Stimulated activated CD4-positive, alpha-beta T cell treated with anti-CD3 and anti-CD28 coated beads, Interleukin-15, amount 100 ng/mL, for 1 hour (primary cell): Measurements from ENCODE around the gene TXNDC8.
A peak's percentile ranks its signal among the peaks of the same experiment; 100 is the strongest.

Source experiments
- DNase-seq, 2 donors: peaks; one replicate each; pipeline ENCODE4 v3.0.0-alpha.2; 2020; ENCODE audit warnings: low read depth in 1 of 2, low spot score in 1 of 2

The TXNDC8 gene

GRCh38 chr9:110282018-110282738 lies 55.5 kb downstream of the TXNDC8 start:
- no peak for DNase-seq

DNA sequence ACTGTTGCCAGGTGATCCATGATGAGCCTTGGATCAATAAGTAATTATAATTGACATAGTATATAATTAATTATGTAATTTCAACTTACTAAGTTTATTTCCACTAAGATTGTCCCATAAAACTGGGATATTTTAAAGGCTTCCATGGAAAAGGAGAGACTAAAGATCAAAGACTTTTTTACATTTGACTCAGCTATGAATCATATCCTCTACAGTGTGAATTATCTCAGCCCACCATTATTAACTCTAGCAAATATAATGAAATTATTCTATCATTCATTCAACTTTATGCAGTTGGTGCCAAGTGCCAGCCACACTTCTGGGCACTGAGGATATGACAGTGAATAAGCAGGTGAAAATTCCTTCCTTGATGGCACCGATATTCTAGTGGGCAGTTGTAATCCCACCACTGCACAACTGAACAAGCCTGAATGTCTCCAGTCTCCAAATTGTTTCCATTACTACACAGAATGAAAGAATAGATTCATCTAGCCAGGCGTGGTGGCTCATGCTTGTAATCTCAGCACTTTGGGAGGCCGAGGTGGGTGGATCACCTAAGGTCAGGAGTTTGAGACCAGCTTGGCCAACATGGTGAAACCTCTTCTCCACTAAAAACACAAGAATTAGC lies 59.5 kb downstream of the TXNDC8 start:
- no peak for DNase-seq

GRCh38 chr9:110276781-110277180 lies 60.9 kb downstream of the TXNDC8 start:
- DNase-seq = no peak

GRCh38 chr9:110270211-110270995 lies 67.3 kb downstream of the TXNDC8 start:
- DNase-seq = no peak

DNA sequence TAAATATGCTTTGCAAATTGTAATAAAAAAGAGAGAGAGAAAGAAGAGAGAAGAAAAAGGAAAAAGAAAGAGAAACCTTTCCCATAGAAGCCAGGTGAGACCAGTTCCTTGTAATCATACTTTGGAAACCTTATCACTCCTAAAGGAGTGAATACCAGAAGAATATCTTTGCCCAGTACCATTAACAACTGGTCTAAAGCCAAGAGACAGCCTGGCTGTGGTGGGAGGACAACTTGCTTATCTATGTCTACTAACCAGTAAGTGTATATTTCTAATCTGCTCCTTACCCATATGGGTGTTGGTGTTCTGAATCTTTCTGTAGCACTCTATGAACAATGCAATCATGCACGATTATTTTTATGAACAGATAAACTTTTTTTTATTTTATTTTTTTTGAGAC lies 70.9 kb downstream of the TXNDC8 start:
- DNase-seq = no peak

DNA sequence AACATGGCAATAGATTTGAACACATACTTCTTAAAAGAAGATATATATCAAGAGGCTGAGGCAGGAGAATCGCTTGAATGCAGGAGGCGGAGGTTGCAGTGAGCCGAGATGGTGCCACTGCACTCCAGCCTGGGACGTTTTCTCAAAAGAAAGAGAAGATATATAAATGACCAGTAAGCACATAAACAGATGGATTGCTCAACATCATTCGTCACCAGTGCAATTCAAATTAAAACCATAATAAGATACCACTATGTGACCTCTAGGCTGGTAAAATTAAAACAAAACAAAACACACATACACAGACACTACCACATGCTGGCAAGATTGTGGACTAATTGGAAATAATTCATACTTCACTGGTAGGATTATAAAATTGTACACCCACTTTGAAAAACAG lies 76.0 kb downstream of the TXNDC8 start:
- DNase-seq = no peak

DNA sequence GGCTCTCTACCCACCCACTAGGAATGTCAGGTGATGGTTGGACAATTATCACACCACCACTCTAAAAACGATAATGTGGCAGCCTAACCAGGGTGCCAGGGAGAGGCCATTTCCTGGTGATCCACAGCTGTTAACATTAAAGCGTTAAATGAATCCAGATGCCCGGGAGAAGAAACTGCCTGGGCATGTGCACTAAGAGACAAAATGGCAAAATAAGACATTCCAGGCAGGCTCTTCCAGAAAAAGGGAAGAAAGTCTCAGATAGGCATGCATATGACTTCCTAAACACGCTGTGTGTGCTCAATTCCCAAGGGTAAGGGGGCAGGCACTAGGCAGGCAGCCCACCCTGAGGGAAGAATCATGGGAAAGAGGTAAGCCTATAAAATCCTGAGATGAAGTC lies 76.8 kb downstream of the TXNDC8 start:
- no peak for DNase-seq

DNA sequence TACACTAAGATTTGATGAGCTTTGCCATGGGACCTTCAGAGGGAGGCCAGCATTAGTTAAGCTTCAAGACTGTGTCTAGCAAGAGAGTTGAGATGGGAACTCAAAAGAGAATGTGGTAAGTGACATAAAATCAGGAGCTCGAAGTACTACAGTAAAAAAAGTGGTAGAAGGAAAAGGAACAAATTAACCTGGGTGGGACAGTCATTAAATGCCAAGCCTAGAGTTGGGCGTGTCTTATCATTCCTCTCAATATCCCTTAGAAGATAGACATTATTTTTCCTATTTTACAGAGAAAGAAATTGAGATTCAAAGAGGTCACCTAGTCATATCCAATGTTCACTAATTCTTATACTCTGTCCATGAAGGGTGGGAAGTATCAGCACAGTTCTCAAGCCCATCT lies 78.1 kb downstream of the TXNDC8 start:
- DNase-seq = no peak

DNA sequence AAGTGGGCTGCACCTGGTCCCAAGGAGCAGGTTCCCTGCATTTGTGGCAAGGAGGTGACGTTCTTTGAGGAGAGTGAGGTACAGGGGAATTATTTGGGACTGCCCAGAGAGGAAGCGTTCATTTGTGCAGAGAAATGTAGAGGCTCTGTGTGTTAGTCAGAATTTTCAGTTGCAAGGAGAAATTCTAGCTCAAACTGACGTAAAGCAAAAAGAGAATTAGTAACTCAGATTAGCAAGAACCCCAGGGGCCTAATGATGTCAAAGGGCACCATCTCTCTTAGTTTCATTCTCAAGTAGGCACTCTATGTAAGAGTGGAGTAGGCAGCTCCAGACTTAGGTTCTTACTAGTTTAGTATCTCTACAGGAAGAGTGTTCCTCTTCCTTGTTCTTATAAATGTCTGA lies 79.0 kb downstream of the TXNDC8 start:
- DNase-seq = no peak

DNA sequence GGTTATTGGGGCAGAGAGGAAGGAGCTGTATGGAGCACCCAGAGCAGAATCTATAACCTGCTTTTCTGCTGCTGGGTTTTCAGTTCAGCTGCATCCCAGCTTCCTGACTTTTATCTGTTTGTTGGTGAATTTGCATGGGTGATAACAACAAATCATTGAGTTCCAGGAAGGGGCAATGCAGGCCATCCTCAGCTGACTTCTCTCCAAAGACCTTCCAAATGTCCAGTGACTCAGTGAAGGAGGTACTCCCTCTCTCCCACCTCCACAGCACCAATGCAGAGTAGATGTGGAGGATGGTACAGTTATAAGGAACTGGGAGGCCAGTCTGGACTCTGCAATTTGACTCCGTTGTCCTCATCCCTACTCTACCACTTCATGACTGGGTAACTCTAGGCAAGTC lies 79.7 kb downstream of the TXNDC8 start:
- DNase-seq = no peak

GRCh38 chr9:110257097-110257841 lies 80.4 kb downstream of the TXNDC8 start:
- DNase-seq = no peak

DNA sequence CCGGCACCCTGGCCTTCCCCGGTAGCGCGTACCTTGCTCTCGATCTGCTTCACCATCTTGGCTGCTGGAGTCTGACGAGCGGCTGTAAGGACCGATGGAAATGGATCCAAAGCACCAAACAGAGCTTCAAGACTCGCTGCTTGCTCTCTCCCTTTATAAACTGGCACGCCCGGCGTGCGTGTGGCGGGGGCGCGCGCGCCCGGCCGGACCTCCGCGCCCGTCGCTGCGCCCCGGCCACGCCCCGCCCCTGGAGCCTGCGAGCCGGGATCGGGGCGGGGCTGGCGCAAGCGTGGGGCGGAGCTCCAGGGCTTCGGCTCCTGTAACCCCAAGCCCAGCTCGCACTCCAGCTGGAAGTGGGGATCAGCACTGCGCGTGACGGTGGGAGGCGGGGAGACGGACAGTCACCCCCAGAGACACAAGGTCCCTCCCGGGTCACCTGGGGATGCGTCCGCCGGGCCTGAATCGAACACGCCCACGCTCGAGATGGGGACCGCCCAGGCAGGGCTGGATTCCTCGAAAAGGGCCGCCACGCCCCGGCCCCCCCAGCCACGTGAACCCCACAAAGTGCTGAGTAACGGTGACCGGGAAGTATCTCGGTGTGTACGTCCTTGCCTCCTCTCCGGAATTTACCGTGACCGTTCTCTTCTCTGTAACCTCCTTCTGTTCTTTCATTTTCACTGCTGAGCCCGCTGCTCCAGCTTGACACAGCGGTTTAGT lies 81.1 kb downstream of the TXNDC8 start, which contains the start of gene TXN:
Gene TXN (minus strand): TSS at position 128 of the 717 bp plus-strand sequence. CDS start 72 bp downstream, at position 56.
- DNase-seq = peak; percentile 62 to 89

DNA sequence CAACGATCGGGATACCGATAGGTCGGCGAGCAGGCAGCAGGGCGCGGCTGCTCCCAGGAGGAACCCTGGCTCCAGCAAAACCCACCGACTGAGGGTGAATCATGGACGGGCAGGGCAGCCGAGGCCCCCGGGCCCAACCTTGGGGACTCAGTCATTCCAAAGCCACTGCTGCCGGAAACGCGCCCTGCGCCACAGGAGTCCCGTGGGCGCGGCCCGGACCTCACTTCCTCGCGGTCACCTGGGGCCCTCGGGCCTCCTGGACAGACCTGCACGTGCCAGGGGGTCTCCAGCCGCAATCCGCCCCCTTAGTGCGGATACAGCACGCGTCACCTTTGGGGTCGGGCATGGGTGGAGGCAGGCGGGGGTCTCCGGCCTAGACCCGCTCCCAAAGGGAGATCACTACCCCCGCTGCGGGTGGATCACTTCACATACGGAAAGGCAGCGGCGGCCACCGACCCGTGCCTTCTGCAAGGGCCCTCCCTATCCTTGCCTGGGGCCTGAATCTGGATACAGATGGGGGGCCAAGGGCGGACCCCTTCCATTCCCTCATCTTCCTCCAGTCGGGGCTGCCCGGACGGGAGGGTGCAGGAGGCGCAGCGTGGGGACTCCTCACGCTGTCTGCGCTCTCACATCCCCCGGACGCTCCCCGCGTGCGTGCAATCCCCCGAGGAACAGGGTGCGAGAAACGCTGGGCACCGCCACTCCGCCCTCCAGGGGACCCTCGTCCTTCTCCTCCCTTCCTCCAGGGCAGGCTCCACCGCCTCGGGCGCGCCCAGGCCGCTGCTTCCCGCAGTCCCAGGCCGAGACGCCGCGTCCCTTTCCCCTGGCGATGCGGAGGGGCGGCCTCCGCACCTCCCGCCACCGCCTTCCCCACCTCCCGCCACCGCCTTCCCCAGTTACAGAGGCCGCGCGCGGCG lies 81.9 kb downstream of the TXNDC8 start:
- DNase-seq = peak; percentile 7 to 36

DNA sequence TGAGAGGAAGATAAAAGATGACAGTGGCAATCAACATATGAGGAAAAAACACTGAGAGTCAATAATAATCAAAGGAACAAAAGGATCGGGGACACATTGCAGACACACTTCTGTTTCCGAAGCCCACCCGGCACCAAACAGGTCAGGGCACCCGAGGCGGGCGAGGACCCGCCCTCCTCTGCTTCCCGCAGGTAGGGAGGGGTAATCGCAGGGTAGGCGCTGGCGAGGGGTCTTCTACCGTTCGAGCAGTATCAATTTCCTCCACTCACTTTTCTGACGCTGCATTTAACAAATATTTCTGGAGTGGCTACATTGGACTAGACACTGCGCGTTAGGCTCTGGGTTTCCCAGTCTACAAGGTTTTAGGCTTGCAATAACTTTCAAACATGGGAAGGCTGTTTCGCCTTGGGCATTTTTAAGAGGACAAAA lies 82.6 kb downstream of the TXNDC8 start:
- no peak for DNase-seq

DNA sequence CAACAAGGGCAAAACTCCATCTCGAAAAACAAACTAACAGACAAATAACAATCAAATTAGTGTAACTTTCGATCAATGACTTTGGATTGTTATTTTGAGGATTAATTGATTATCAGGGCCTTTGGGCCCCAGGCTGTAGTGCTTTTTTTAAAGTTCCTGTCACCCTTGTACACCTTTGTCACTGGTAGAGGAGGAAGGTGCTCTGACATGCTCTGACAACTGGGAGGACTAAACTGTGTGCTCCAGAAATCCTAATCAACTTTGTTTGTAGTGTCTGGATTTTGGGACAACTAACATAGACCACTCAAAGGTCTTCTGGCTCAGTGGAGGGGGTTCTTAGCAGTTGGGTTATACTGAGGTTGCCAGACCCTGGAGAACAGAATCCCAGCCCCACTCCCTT lies 83.2 kb downstream of the TXNDC8 start:
- DNase-seq = no peak
